G401 (cell line): Measurements from ENCODE around the gene JOSD1. TPM values are rescaled to one million over a fixed set of nuclear protein-coding genes. Genes with fewer than 3 reads are reported as not detected.
A peak's percentile ranks its signal among the peaks of the same experiment; 100 is the strongest.

Source experiments
- DNase-seq: peaks from one replicate; pipeline ENCODE4 v3.0.0-alpha.2; 2015; ENCODE audit warnings: low spot score
- in situ Hi-C: cut with HindIII; loops from 2 replicates; pipeline ENCODE4 v1.10.0; 2016; ENCODE audit warnings: low sequenced_read_pairs, mixed read lengths
- total RNA-seq: library from RNA; depleted of rRNA; stranded (reverse); fragments of >200 nt; shearing (Covaris generic); gene quantifications from 2 replicates; pipeline ENCODE4 v1.2.3, GENCODE V29; 2014

The JOSD1 gene
- total RNA-seq, 1 experiment from 2014 or later = 33.3 TPM

- in situ Hi-C loops = no loop called here
- no peak for DNase-seq
Measured at GRCh38 chr22:38717244-38717643, 16.5 kb upstream of the JOSD1 start.

GRCh38 chr22:38716826-38717225 lies 16.1 kb upstream of the JOSD1 start:
- in situ Hi-C loops = no loop called here
- no peak for DNase-seq

GRCh38 chr22:38716271-38716670 lies 15.5 kb upstream of the JOSD1 start:
- in situ Hi-C loops = no loop called here
- no peak for DNase-seq

DNA sequence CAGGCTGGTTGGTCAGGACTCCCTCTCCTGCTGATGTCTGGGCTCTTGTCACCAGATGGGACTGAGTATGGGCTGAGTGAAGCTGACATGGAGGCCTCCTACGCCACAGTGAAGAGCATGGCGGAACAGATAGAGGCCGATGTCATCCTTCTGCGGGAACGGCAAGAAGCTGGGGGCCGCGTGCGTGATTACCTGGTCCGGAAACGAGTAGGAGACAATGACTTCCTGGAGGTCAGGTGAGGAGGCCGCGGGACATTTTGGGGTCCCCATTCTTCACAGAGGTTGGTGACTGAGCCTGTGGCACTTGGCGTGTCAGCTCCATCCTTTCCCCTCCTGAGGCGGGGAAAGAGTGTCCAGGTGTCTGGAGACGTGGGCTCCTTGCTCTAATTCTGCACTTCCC lies 15.1 kb upstream of the JOSD1 start:
- in situ Hi-C loops = no loop called here

DNA sequence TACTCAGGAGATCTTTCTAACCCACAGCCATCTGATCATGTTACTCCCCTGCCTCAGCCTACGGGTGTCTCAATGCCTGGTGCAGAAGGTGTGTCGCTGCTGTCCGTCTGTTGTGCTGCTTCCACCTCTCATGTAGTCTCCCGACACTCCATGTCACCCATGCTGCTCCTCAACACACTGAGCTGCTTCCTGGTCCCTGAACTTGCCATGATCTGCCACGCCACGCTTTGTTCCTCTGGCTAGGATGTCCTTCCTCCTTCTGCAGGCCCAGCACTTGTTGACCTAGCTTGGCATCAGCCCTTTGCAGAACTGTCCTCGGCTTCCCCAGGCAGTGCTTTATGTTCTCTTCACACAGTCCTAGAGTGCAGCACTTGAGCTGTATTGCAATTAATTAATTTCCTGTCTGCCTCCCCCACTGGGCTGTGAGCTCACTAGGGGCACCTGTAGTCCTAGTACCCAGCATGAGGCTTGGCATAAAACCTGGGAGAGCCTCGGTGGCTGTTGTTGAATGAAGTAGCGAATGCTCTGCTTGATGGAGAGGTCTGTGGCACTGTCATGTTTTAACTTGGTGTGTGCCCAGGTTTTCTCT lies 14.5 kb upstream of the JOSD1 start:
- DNase-seq = peak; percentile 27
- in situ Hi-C loops = no loop called here

More for the DNA sequence above, 15.1 kb upstream of the JOSD1 start:
- no peak for DNase-seq

GRCh38 chr22:38713921-38714320 lies 13.2 kb upstream of the JOSD1 start:
- in situ Hi-C loops = no loop called here
- DNase-seq = no peak

- no peak for DNase-seq
- in situ Hi-C loops = no loop called here
Measured at GRCh38 chr22:38712486-38713207, 11.9 kb upstream of the JOSD1 start.

DNA sequence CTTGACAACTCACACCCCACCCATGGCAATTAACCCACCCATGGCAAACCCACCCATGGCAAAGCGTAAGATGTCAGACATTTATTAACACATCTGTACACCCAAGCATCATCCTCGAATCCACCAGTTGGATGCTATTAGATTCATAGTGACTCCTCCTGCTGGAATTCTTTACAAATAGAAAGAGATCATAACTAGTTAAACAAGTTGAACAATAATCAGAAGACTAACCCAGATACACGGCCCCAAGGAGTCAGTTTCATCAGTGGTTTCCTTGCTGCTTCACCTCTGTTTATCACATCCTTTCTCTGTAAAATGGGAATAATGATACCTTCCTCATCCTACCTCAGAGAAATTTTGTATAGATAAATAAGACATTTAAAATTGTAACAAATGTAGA lies 10.1 kb upstream of the JOSD1 start:
- in situ Hi-C loops = no loop called here
- DNase-seq = no peak

DNA sequence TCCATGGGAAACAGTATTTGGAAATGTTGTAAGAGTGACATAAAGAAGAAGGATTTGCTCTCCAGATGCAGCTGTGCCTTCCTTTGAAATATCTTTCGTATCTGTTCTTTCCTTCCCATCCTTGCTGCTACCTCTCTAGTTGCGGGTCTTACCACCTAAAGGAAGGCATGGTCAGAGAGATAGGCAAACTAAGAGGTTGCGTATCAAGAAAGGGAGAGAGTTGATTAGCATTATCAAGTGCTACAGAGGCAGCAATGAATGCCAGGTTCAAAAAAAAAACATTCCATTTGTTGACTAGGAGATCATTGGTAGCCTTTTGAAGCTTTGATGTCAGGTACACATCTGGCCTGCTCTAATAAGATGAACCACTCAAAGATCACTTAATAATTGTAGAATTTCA lies 9.6 kb upstream of the JOSD1 start:
- in situ Hi-C loops = no loop called here
- DNase-seq = no peak

- DNase-seq = no peak
- in situ Hi-C loops = no loop called here
Measured at GRCh38 chr22:38709306-38709705, 8.6 kb upstream of the JOSD1 start.

- in situ Hi-C loops = no loop called here
- DNase-seq = no peak
Measured at GRCh38 chr22:38707984-38708383, 7.2 kb upstream of the JOSD1 start.

DNA sequence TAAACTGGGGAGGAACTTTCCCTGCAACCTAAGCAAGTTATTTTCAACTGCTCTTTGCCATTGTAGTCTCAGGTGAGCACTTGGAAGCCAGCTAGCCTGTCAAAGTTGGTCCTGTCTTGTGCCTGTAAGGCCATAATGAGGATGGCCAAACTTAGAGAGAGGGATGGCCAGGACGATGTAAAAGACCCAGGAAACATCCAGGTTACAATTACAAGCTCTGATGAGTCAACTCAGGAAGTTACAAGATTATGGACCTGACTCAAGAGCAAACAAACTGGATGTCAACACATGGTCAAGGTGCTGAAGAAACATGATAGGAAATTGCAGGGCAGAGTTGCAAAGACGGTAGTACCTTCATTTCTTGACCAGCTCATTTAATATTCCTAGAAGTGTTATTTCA lies 6.6 kb upstream of the JOSD1 start:
- DNase-seq = no peak
- in situ Hi-C loops = no loop called here

- in situ Hi-C loops = no loop called here
- no peak for DNase-seq
Measured at GRCh38 chr22:38706901-38707195, 6.1 kb upstream of the JOSD1 start.

DNA sequence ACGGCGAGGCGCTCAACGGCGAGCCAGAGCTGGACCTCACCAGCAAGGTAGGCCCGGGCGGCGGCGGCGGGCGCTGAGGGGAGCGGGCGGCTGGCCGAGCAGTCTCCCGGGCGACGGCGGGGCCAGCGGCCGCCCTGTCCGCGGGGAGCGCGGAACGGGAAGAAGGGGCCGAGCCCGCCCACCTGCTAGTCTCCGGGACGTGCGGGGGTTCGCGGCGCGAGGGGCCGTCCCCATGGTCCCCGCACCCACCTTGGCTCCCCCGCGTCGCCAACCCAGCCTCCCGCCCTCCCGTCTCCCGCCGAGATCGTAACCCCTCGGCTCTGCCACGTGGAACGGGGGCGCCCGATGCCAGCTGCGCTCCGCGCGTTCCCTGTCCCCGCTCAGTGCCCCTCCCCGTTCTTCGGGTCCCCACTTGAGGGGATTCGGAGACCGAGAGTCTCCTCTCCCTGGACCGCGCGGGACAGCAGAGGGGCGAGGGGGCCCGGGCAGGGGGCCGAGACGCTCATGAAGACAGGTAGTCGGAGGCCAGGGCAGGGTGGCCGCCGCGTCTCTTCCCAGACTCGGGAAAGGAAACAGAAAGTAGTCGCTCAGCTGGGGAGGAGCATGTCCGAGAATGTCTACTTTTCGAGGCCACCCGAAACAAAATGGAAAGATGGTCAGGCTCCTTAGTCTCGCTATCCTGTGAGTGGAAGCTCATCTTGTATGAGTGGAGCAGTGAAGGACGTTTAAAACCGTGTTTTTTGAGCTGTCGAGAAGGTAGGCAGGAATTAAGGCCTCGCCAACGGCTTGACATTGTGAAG lies 5.6 kb upstream of the JOSD1 start:
- in situ Hi-C loops = no loop called here
- peak; percentile 19 for DNase-seq

DNA sequence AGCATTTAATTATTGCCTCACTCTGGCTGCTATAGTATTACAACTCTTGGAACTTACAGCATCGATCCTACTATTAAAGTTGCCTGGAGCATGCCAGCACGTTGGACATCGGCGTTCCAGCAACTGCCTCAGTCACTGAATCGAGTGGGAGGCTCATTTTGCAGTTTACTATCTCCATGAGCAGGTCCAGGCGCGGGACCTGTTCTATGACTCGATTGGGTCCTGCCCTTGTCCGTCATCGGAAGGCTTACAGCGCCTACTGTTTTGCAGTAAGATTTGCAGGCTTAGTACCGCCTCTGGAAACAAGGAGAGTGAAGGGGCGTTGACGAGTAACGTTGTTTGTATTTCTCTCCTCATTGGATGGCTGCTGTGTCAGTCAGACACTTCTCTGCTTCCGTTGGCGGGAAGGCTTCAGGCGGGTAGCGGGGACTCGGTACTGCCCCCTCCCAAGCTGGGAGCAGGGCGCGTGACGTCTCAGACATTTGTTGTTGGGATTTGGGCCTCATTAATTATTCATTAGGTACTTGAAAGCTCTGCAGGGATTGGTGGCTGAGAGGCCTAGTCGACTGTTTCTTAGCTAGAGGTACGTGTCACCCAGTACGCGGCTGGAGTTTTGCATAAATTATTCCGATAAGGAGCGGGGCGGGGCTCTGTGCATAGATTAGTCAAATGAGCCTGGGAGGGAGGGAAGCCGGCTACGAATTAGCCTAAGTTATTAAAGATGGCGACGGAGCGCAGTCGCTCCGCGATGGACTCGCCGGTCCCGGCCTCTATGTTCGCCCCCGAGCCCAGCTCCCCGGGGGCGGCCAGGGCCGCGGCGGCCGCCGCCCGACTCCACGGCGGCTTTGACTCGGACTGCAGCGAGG lies 4.7 kb upstream of the JOSD1 start, which contains the start of gene GTPBP1:
TSS of gene GTPBP1 (plus strand) at position 710 of the 866 bp plus-strand sequence. CDS start at position 722, 12 bp downstream.
- in situ Hi-C loops = no loop called here
- DNase-seq = peak; percentile 100

GRCh38 chr22:38704654-38705234 lies 4.0 kb upstream of the JOSD1 start:
- in situ Hi-C loops = no loop called here
- no peak for DNase-seq

DNA sequence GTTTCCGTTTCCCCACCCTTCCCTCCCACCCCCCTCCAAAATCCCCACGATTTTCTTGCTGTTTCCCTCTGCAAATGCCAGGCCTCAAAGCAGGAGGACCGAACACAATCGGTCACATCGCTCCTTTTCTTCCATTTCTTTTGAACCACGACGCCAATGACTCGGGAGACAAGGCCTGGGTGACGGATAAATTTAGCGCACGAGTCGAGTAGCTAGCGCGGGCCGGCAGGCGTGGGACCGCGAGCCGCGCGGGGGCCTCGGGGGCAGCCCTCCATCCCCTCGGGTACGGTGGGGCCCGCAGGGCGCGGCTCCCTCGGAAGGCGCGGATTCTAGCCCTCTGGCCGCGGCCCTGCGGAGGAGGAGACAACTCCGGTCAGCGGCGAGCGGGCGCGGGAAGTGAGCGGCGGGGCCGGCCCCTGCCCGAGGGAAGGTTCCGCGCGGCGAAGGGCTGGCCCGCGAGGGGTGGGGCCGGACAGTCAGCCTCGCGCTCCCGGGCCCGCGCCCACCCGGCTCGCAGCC lies 414 bp downstream of the JOSD1 start:
- peak; percentile 41 for DNase-seq

GRCh38 chr22:38699784-38700183 lies 959 bp downstream of the JOSD1 start:
- in situ Hi-C loops = no loop called here
- DNase-seq = peak; percentile 34

More for the DNA sequence above, 414 bp downstream of the JOSD1 start:
- in situ Hi-C loops = no loop called here

- DNase-seq = peak; percentile 17
- in situ Hi-C loops = no loop called here
Measured at GRCh38 chr22:38699143-38699542, 1.6 kb downstream of the JOSD1 start.
